Measurements from ENCODE around the gene E2F3.

DNA sequence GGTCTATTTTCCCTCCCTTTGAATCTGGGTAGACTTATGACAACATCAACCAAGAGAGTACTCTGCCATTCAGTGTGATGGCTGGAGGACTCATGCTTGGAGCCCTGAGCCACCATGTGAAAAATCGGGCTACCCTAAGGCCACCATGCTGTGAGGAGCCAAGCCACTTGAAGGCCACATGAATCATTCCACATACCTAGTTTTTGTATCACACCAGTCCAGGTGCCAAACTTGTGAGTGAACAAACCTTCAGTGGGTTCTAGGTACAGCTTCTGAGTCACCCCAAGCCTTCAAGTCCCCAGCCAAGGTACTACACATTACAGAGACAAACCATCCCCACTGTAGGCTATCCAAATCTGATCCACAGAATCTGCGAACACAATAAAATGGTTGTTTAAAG lies 37.4 kb upstream of the E2F3 start:
- TF ChIP-seq POLR2AphosphoS5 (IDR thresholded peaks at IDR 0.05; ENCODE audit: insufficient read depth, low read depth, low read length): no peak
- TF ChIP-seq, protein P1, sequence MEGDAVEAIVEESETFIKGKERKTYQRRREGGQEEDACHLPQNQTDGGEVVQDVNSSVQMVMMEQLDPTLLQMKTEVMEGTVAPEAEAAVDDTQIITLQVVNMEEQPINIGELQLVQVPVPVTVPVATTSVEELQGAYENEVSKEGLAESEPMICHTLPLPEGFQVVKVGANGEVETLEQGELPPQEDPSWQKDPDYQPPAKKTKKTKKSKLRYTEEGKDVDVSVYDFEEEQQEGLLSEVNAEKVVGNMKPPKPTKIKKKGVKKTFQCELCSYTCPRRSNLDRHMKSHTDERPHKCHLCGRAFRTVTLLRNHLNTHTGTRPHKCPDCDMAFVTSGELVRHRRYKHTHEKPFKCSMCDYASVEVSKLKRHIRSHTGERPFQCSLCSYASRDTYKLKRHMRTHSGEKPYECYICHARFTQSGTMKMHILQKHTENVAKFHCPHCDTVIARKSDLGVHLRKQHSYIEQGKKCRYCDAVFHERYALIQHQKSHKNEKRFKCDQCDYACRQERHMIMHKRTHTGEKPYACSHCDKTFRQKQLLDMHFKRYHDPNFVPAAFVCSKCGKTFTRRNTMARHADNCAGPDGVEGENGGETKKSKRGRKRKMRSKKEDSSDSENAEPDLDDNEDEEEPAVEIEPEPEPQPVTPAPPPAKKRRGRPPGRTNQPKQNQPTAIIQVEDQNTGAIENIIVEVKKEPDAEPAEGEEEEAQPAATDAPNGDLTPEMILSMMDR (IDR thresholded peaks at IDR 0.05; ENCODE audit: extremely low read depth in 1 of 2, insufficient read depth in 1 of 2, low read depth in 1 of 2, low read length in 2 of 2): no peak
- TF ChIP-seq POLR2A (IDR thresholded peaks at IDR 0.05; ENCODE audit: low read depth, low read length): no peak
- no peak for TF ChIP-seq GATA2 (IDR thresholded peaks at IDR 0.05; ENCODE audit: insufficient read depth, insufficient read length, low read depth, low read length)
